ENCODE measurements around the gene CLCF1. TPM values are rescaled to one million over a fixed set of nuclear protein-coding genes. Genes with fewer than 3 reads are reported as not detected.
A peak's percentile ranks its signal among the peaks of the same experiment; 100 is the strongest.

CLCF1 gene
- total RNA-seq, 2 experiments from 2014 or later, result not detected

- intact Hi-C loops (cut with micrococcal nuclease), result no loop called here
- CTCF ChIA-PET, result interaction anchor here (0.8 to 19.4 kb wide), 4 partner anchors 8 to 32 kb away, joined by 3 to 636 read pairs (median 16); partner anchors contain the start of gene POLD4
- peaks cover 14% of the 10 kb centered on the region for H3K4me1 Mint-ChIP-seq (ENCODE audit: low read depth)
These were observed 3.7 kb upstream of the CLCF1 start for GRCh38 chr11:67376873-67377808.

GRCh38 chr11:67376063-67376820 lies 2.8 kb upstream of the CLCF1 start:
- no peak overlapping the region for H3K4me3 Mint-ChIP-seq
- H3K9me3 Mint-ChIP-seq, result no peaks in the 10 kb centered on the region
- peaks cover 21% of the 10 kb centered on the region for H3K4me1 Mint-ChIP-seq (ENCODE audit: low read depth)
- H3K27ac Mint-ChIP-seq, result no peak overlapping the region
- peaks cover 23% of the 10 kb centered on the region for H3K27me3 Mint-ChIP-seq (ENCODE audit: low read depth)
- H3K36me3 Mint-ChIP-seq (ENCODE audit: low read depth), result no peaks in the 10 kb centered on the region
- intact Hi-C loops (cut with micrococcal nuclease), result no loop called here
- CTCF ChIA-PET, result interaction anchor here (2.9 to 19.4 kb wide), 2 partner anchors 19 to 31 kb away, joined by 26 to 636 read pairs; partner anchors contain the start of gene POLD4
- no peak for DNase-seq

More at GRCh38 chr11:67376873-67377808, 3.7 kb upstream of the CLCF1 start:
- H3K27me3 Mint-ChIP-seq (ENCODE audit: low read depth), result peaks cover 15% of the 10 kb centered on the region
- H3K4me3 Mint-ChIP-seq, result no peak overlapping the region
- no peak for DNase-seq
- H3K9me3 Mint-ChIP-seq, result no peaks in the 10 kb centered on the region
- H3K36me3 Mint-ChIP-seq (ENCODE audit: low read depth), result no peaks in the 10 kb centered on the region
- H3K27ac Mint-ChIP-seq, result no peak overlapping the region

- intact Hi-C loops (cut with micrococcal nuclease), result no loop called here
- no peak for DNase-seq
- Mint-ChIP-seq H3K4me1 (ENCODE audit: low read depth) (peaks cover 23% of the 10 kb centered on the region), H3K4me3 (no peak overlapping the region), H3K27ac (no peak overlapping the region), H3K36me3 (ENCODE audit: low read depth) (no peaks in the 10 kb centered on the region), H3K9me3 (no peaks in the 10 kb centered on the region), H3K27me3 (ENCODE audit: low read depth) (peaks cover 26% of the 10 kb centered on the region)
- CTCF ChIA-PET, result interaction anchor here (2.9 to 19.4 kb wide), 2 partner anchors 18 to 30 kb away, joined by 26 to 636 read pairs; partner anchors contain the start of gene POLD4
These were observed 2.1 kb upstream of the CLCF1 start for GRCh38 chr11:67375320-67376055.

- Mint-ChIP-seq H3K9me3 (no peaks in the 10 kb centered on the region), H3K4me1 (ENCODE audit: low read depth) (peaks cover 23% of the 10 kb centered on the region), H3K27me3 (ENCODE audit: low read depth) (peaks cover 28% of the 10 kb centered on the region), H3K27ac (no peak overlapping the region), H3K4me3 (no peak overlapping the region), H3K36me3 (ENCODE audit: low read depth) (no peaks in the 10 kb centered on the region)
- no peak for DNase-seq
- CTCF ChIA-PET, result interaction anchor here (0.6 to 19.4 kb wide), 7 partner anchors 7 to 113 kb away, joined by 3 to 636 read pairs (median 10); partner anchors contain the start of gene POLD4
- intact Hi-C loops (cut with micrococcal nuclease), result no loop called here
These were observed 1.3 kb upstream of the CLCF1 start for GRCh38 chr11:67374571-67375281.

GRCh38 chr11:67373648-67374570 lies 511 bp upstream of the CLCF1 start:
- intact Hi-C loops (cut with micrococcal nuclease), result no loop called here
- Mint-ChIP-seq H3K27me3 (ENCODE audit: low read depth) (peaks cover 28% of the 10 kb centered on the region), H3K27ac (no peak overlapping the region), H3K9me3 (no peaks in the 10 kb centered on the region), H3K4me3 (peak overlapping the region; percentile 73), H3K36me3 (ENCODE audit: low read depth) (no peaks in the 10 kb centered on the region), H3K4me1 (ENCODE audit: low read depth) (peaks cover 23% of the 10 kb centered on the region)
- CTCF ChIA-PET, result interaction anchor here (0.6 to 19.4 kb wide), 7 partner anchors 8 to 112 kb away, joined by 3 to 636 read pairs (median 4); partner anchors contain the start of gene POLD4
- DNase-seq, result peak; percentile 63

- intact Hi-C loops (cut with micrococcal nuclease), result no loop called here
- Mint-ChIP-seq H3K9me3 (no peaks in the 10 kb centered on the region), H3K27ac (no peak overlapping the region), H3K36me3 (ENCODE audit: low read depth) (no peaks in the 10 kb centered on the region), H3K27me3 (ENCODE audit: low read depth) (peaks cover 28% of the 10 kb centered on the region), H3K4me3 (no peak overlapping the region), H3K4me1 (ENCODE audit: low read depth) (peaks cover 23% of the 10 kb centered on the region)
- CTCF ChIA-PET, result interaction anchor here (1.5 to 19.4 kb wide), 3 partner anchors 9 to 27 kb away, joined by 7 to 636 read pairs (median 38); partner anchors contain the start of gene POLD4
- DNase-seq, result no peak
These were observed 941 bp downstream of the CLCF1 start for GRCh38 chr11:67372321-67372992.

GRCh38 chr11:67371911-67372320 lies 1.5 kb downstream of the CLCF1 start:
- intact Hi-C loops (cut with micrococcal nuclease), result no loop called here
- CTCF ChIA-PET, result interaction anchor here (1.5 to 19.4 kb wide), 3 partner anchors 10 to 26 kb away, joined by 7 to 636 read pairs (median 38); partner anchors contain the start of gene POLD4
- Mint-ChIP-seq H3K27ac (no peak overlapping the region), H3K27me3 (ENCODE audit: low read depth) (peaks cover 26% of the 10 kb centered on the region), H3K4me3 (peak overlapping the region; percentile 53), H3K9me3 (no peaks in the 10 kb centered on the region), H3K36me3 (ENCODE audit: low read depth) (no peaks in the 10 kb centered on the region), H3K4me1 (ENCODE audit: low read depth) (peaks cover 23% of the 10 kb centered on the region)
- DNase-seq, result no peak

GRCh38 chr11:67371189-67371910 lies 2.0 kb downstream of the CLCF1 start:
- CTCF ChIA-PET, result interaction anchor here (1.5 to 19.4 kb wide), 3 partner anchors 10 to 26 kb away, joined by 7 to 636 read pairs (median 38); partner anchors contain the start of gene POLD4
- Mint-ChIP-seq H3K27me3 (ENCODE audit: low read depth) (peaks cover 25% of the 10 kb centered on the region), H3K4me1 (ENCODE audit: low read depth) (peaks cover 23% of the 10 kb centered on the region), H3K4me3 (peak overlapping the region; percentile 53), H3K27ac (no peak overlapping the region), H3K36me3 (ENCODE audit: low read depth) (no peaks in the 10 kb centered on the region), H3K9me3 (no peaks in the 10 kb centered on the region)
- intact Hi-C loops (cut with micrococcal nuclease), result no loop called here
- DNase-seq, result no peak

GRCh38 chr11:67370351-67371076 lies 2.9 kb downstream of the CLCF1 start:
- intact Hi-C loops (cut with micrococcal nuclease), result no loop called here
- Mint-ChIP-seq H3K27ac (no peak overlapping the region), H3K4me1 (ENCODE audit: low read depth) (peaks cover 21% of the 10 kb centered on the region), H3K9me3 (no peaks in the 10 kb centered on the region), H3K36me3 (ENCODE audit: low read depth) (no peaks in the 10 kb centered on the region), H3K4me3 (no peak overlapping the region), H3K27me3 (ENCODE audit: low read depth) (peaks cover 25% of the 10 kb centered on the region)
- CTCF ChIA-PET, result interaction anchor here (1.5 to 19.4 kb wide), 4 partner anchors 11 to 25 kb away, joined by 4 to 636 read pairs (median 22); partner anchors contain the start of gene POLD4
- no peak for DNase-seq
